ENCODE data around the gene ZMYND11. TPM values are rescaled to one million over a fixed set of nuclear protein-coding genes. Genes with fewer than 3 reads are reported as not detected.

ZMYND11 gene
- total and polyA plus RNA-seq, 2 donors (not counting 1 experiment from before 2014, with no cell fraction given), result 57.0 to 68.4 TPM

- Histone ChIP-seq H3K4me2 (ENCODE audit: extremely low read depth, insufficient read depth, low read length) (peak overlapping the region; percentile 99), H3K27me3 (ENCODE audit: control insufficient read depth, insufficient read depth, low read length) (no peaks in the 10 kb centered on the region), H2AFZ (ENCODE audit: low read length) (no peak overlapping the region), H3K9ac (ENCODE audit: insufficient read depth, low read length) (no peak overlapping the region), H3K4me3 (replicated peaks in 1 of 4; ENCODE audit: control extremely low read depth in 1 of 4, insufficient read depth in 1 of 4, low read depth in 3 of 4, low read length in 4 of 4) (peak overlapping the region; percentile 85 to 95 (median 89)), H3K9me3 (ENCODE audit: control insufficient read depth, insufficient read depth, low read depth, low read length) (no peaks in the 10 kb centered on the region), H3K27ac (ENCODE audit: insufficient read depth, low read length) (no peak overlapping the region), H3K79me2 (ENCODE audit: control insufficient read depth, insufficient read depth, low read length) (peaks cover 64% of the 10 kb centered on the region), H3K36me3 (ENCODE audit: control insufficient read depth, insufficient read depth, low read length) (no peaks in the 10 kb centered on the region), H3K4me1 (ENCODE audit: control insufficient read depth, extremely low read depth, insufficient read depth, low read length) (peaks cover 21% of the 10 kb centered on the region), H4K20me1 (ENCODE audit: control insufficient read depth, extremely low read depth, insufficient read depth, low read length) (peaks cover 5% of the 10 kb centered on the region)
- peak; percentile 8 to 18 for DNase-seq (ENCODE audit: low read depth in 2 of 2)
- TF ChIP-seq EZH2 (IDR thresholded peaks at IDR 0.05; ENCODE audit: low read length, missing control alignments) (no peak), CTCF (conservative IDR thresholded peaks at IDR 0.05 in 1 of 2, IDR thresholded peaks at IDR 0.05 in 1 of 2; ENCODE audit: low read depth in 1 of 2, low read length in 2 of 2) (peak; percentile 27 to 51)
Measured at GRCh38 chr10:137031-137430, 1.8 kb downstream of the ZMYND11 start.

- H3K9me3 ChIP-seq (ENCODE audit: control insufficient read depth, insufficient read depth, low read depth, low read length), result no peaks in the 10 kb centered on the region
- H3K4me3 ChIP-seq (replicated peaks in 1 of 4; ENCODE audit: control extremely low read depth in 1 of 4, insufficient read depth in 1 of 4, low read depth in 3 of 4, low read length in 4 of 4), result peak overlapping the region in 1 of 4 experiments; percentile 85
- no peak overlapping the region for H3K9ac ChIP-seq (ENCODE audit: insufficient read depth, low read length)
- peak overlapping the region; percentile 99 for H3K4me2 ChIP-seq (ENCODE audit: extremely low read depth, insufficient read depth, low read length)
- H3K79me2 ChIP-seq (ENCODE audit: control insufficient read depth, insufficient read depth, low read length), result peaks cover 69% of the 10 kb centered on the region
- H2AFZ ChIP-seq (ENCODE audit: low read length), result no peak overlapping the region
- peaks cover 20% of the 10 kb centered on the region for H3K4me1 ChIP-seq (ENCODE audit: control insufficient read depth, extremely low read depth, insufficient read depth, low read length)
- TF ChIP-seq EZH2 (IDR thresholded peaks at IDR 0.05; ENCODE audit: low read length, missing control alignments) (no peak), CTCF (conservative IDR thresholded peaks at IDR 0.05 in 1 of 2, IDR thresholded peaks at IDR 0.05 in 1 of 2; ENCODE audit: low read depth in 1 of 2, low read length in 2 of 2) (no peak)
- H4K20me1 ChIP-seq (ENCODE audit: control insufficient read depth, extremely low read depth, insufficient read depth, low read length), result peaks cover 7% of the 10 kb centered on the region
- no peaks in the 10 kb centered on the region for H3K36me3 ChIP-seq (ENCODE audit: control insufficient read depth, insufficient read depth, low read length)
- H3K27me3 ChIP-seq (ENCODE audit: control insufficient read depth, insufficient read depth, low read length), result no peaks in the 10 kb centered on the region
- DNase-seq (ENCODE audit: low read depth in 2 of 2), result peak; percentile 27 to 49
- H3K27ac ChIP-seq (ENCODE audit: insufficient read depth, low read length), result no peak overlapping the region
Measured at GRCh38 chr10:137606-138005, 2.4 kb downstream of the ZMYND11 start.

GRCh38 chr10:142371-142770, 7.1 kb downstream of the ZMYND11 start:
- Histone ChIP-seq H3K4me3 (replicated peaks in 1 of 4; ENCODE audit: control extremely low read depth in 1 of 4, insufficient read depth in 1 of 4, low read depth in 3 of 4, low read length in 4 of 4) (no peak overlapping the region), H3K36me3 (ENCODE audit: control insufficient read depth, insufficient read depth, low read length) (no peaks in the 10 kb centered on the region), H4K20me1 (ENCODE audit: control insufficient read depth, extremely low read depth, insufficient read depth, low read length) (peaks cover 2% of the 10 kb centered on the region)

More at GRCh38 chr10:142371-142770, 7.1 kb downstream of the ZMYND11 start:
- Histone ChIP-seq H3K79me2 (ENCODE audit: control insufficient read depth, insufficient read depth, low read length) (peaks cover 84% of the 10 kb centered on the region), H3K4me2 (ENCODE audit: extremely low read depth, insufficient read depth, low read length) (no peak overlapping the region), H3K4me1 (ENCODE audit: control insufficient read depth, extremely low read depth, insufficient read depth, low read length) (peaks cover 7% of the 10 kb centered on the region), H3K27ac (ENCODE audit: insufficient read depth, low read length) (no peak overlapping the region), H3K27me3 (ENCODE audit: control insufficient read depth, insufficient read depth, low read length) (no peaks in the 10 kb centered on the region), H2AFZ (ENCODE audit: low read length) (no peak overlapping the region), H3K9ac (ENCODE audit: insufficient read depth, low read length) (no peak overlapping the region), H3K9me3 (ENCODE audit: control insufficient read depth, insufficient read depth, low read depth, low read length) (no peaks in the 10 kb centered on the region)
- DNase-seq (ENCODE audit: low read depth in 2 of 2), result no peak
- TF ChIP-seq EZH2 (IDR thresholded peaks at IDR 0.05; ENCODE audit: low read length, missing control alignments) (no peak), CTCF (conservative IDR thresholded peaks at IDR 0.05 in 1 of 2, IDR thresholded peaks at IDR 0.05 in 1 of 2; ENCODE audit: low read depth in 1 of 2, low read length in 2 of 2) (no peak)
